Left hindlimb (tissue), 1 donor: ENCODE data around the gene GOLGA1.
"Not testable (repeated sequence)": the region's sequence is repeated elsewhere in the genome, so short reads cannot be mapped to it uniquely, and the experiment has no call there.

Experiments
- DNase-seq: peaks from one replicate; pipeline ENCODE4 v3.0.0-alpha.2; 2018

The GOLGA1 gene

DNA sequence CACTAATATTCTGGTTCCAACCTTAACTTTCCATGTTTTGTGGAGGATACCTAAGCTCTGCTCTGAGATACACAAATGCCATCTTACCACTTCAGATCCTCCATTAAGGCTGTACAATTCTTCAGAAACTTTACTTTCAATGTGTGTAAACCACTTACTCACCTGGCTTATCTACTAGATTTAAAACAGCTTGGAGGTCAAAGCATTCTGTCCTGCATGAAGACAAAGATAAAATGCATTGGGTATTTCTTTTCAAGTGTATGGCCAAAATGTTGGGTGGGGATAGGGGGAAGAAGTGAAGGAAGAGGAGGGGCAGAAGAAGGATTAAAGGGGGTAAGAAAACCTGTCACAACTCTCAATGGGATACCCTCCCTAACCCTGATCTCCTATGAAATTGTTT, 939 bp downstream of the GOLGA1 start:
- DNase-seq = no peak

DNA sequence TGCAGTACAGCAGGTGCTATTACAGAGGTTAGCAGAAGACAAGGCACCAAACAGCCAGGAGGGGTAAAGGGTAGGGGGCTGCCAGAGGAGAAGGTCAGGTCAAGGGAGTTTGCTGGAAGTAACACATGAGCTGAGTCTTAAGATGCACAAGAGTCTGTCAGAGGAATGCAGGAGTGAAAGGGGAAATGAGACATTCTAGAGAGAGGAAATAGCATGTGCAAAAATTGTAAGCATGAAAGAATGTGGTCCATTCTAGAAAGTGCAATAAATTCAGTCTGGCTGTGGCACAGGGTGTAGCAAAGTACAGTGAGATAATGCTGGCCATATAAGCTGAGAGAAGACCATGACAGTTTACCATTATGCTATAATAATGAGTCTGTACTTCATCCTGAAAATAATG, 6.6 kb downstream of the GOLGA1 start:
- no peak for DNase-seq

GRCh38 chr9:124932333-124932732, 8.6 kb downstream of the GOLGA1 start:
- no peak for DNase-seq

GRCh38 chr9:124929464-124929863, 11.4 kb downstream of the GOLGA1 start:
- DNase-seq = no peak

- DNase-seq = no peak
Observed at GRCh38 chr9:124928116-124928515, 12.8 kb downstream of the GOLGA1 start.

GRCh38 chr9:124920394-124920793, 20.5 kb downstream of the GOLGA1 start:
- not testable (repeated sequence) for DNase-seq

GRCh38 chr9:124914753-124915405, 26.0 kb downstream of the GOLGA1 start:
- no peak for DNase-seq

GRCh38 chr9:124913378-124913777, 27.5 kb downstream of the GOLGA1 start:
- DNase-seq = no peak

DNA sequence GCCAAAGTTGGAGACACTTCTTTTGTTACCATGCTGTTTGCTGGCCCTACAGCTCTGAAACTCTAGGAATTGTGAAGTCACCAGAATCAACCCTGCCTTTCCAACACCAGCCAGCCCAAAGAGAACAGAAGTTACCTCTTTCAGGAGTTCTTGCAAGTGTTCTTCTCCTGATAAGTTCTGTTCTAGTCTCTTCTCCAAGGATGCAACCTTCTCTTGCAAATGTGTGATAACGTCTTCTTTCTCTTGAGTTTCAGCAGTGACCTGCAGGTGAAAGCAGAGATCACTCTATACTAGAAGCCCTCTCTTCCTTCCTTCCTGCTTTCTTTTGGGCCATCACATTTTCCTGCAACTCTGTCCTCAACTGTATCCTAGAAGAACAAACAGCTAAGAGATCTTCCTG, 29.1 kb downstream of the GOLGA1 start:
- DNase-seq = no peak

DNA sequence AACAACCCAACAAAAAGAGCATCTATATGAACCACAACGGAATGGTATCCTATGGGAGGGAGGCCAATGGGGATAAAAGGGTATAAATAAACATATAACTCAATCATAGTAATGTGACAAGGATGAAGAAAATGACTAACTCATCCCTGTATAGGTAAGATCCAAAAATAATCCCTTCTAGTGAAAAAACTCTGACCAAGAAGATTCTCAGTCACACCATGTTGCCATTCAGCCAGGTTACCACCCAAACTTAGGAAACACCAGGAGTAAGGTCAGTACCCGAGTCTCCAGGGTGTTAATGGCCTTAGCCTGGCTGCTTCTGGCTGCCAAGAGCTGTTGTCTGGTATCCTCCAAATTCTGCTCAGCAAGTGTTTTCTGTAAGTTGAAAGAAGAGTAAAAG, 32.8 kb downstream of the GOLGA1 start:
- no peak for DNase-seq

GRCh38 chr9:124906966-124907365, 33.9 kb downstream of the GOLGA1 start:
- DNase-seq = no peak

GRCh38 chr9:124899845-124900244, 41.0 kb downstream of the GOLGA1 start:
- DNase-seq = no peak

DNA sequence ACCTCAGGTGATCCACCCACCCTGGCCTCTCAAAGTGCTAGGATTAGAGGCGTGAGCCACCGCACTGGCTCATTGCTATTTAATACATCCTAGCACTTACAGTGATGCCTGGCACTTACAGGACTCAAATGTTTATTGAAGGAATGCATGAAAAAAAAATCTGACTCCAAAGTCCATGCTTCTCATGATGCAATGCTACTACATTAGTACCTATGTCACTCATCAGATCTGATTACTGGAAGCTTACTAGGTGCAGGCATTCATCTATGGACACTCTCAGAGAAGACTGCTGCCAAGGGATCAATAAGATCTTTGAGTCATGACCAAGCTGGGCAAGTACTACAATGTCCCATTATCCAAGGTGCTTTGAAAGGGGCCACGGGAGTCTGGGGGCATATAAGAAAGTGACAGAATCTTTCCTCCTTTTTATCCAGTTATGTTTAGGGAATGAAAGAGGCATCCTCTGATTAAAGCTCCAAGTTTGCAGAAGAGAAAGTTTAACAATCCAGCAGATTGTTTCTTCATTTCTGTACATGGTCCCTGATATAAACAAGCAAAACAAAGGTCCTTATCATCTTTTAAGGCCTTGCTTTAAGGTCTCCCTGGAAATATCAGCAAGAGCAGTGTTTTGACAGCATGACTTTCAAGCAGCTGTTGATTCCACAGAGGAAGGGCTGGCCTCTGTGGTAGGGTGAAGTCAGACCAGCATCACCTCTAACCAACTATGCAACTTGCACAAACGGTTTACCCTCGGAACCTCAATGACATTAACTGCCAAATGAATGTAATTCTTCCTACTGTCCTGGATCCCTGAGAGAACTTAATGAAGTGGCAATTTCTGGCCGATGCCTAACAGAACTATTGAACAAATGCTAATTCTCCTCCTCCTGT, 43.1 kb downstream of the GOLGA1 start:
- no peak for DNase-seq

DNA sequence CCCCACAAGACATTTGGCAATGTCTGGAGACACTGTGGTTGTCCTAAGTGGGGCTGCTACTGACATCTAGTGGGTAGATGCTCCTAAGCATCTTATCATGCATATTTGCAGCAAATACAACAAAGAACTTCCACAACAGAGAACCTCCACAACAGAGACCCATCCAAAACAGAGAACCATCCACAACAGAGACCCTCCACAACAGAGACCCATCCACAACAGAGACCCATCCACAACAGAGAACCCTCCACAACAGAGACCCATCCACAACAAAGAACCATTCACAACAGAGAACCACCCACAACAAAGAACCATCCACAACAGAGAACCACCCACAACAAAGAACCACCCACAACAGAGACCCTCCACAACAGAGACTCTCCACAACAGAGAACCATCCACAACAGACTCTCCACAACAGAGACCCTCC, 46.1 kb downstream of the GOLGA1 start:
- no peak for DNase-seq

DNA sequence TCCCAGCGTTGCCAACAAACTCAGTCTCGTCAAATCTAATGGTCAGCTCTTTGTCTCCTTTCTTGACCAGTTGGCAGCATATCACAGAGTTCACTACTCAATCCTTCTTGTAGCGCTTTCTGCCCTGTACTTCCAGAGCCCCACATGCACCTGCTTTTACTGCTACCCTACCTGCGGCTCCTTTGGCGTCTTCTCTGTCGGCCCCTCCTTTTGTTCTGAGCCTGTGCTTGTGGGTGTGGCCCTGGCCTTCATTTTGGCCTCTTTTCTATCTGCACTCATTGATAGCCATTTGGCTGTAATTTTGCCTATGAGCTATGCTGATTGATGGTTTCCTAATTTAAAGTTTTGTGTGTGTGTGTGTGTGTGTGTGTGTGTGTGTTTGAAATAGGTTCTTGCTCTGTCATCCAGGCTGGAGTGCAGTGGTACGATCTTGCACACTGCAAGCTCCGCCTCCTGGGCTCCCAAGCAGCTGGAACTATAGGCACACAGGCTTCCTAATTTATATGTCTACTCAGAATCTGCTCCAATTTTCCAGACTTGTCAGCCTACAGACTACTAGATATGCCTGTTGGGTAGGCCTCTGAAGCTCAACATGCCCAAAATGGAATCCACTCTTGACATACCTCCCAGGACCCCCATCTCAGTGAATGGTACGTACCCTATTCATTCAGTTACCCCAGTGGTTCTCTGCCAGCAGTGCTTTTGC, 46.7 kb downstream of the GOLGA1 start:
- DNase-seq = no peak

DNA sequence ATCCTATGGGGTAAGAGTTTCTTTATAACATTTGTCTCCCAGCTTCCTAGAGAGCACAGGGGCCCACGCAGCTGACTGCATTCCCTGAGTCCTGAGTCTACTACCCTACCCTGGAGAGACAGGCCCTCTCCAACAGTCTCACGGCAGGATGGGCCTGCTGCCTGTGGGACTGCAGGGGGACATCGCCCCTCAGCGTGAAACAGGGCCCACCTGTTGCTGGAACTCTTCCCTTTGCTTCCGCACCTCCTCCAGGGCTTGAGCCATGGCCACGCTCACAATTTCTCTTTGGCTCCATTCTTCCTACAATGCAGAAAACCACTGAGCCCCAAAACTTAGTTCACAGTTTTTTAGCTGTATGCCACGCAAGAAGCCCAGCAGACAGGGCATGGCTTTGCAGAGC, 50.7 kb downstream of the GOLGA1 start:
- DNase-seq = no peak

DNA sequence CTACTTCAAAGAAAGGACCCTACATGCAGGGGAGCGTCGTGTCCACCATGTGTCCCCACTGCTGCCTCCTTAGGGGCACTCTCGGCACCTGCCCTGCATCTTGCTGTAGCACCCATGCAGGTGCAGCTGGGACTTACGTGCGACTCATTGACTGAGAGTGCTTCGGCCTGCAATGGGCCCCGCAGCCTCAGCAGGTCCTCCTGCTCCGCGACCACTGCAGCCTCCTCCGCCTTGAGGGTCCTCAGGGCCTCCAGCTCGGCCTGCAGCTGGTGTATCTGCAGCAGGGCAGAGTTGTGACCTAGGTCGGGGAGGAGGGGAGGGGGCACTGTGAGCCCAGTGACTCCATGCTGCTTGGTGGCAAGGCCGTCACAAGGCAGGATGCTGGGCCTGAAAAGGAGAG, 51.9 kb downstream of the GOLGA1 start:
- DNase-seq = no peak

DNA sequence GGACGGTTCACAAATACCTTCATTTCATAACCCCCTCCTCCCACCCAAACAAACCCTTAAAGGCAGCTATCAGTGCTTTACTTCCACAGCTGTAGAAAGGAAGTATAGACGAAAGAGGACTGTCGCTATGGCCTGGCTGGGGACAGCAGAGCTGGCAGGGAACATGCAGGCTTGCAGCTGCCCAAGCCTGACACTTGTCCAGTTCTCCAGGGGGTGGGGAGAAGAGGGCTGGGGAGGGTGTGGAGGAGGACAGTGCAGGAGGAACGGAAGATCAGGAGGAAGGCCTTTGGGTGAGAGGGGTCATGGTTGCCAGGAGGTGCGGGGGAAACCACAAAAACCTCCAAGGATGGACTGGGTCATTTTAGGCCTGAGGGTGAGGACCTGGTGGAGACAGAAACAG, 53.1 kb downstream of the GOLGA1 start:
- DNase-seq = no peak

DNA sequence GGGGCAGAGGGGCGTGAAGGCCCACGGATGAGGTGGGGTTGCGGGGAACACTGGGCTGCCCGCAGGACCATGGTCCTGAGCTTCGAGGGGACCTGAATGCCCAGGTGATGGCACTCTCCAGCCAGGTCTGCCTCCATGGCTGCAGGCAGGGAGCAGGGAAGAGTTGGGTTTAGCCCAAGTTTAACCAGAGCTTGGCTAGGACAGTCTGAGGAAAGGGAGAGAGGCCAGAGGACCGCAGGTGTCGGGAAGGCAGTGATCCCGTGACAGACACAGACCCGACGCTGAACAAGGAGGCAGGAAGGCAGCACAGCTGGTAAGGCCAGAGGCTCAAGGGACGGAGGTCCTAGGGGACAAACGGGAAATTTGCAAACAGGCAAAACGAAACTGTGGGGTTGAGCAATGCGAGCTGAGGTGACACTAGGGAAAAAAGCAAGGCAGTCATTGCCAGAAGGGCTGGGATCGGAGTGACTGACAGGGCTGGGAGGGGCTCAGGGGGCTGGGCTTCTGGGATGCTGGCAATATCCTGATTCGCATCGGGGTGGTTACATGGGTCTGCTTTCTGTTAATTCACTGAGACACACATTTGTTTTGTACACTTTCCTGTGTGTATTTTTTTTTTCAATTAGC, 53.9 kb downstream of the GOLGA1 start:
- no peak for DNase-seq

DNA sequence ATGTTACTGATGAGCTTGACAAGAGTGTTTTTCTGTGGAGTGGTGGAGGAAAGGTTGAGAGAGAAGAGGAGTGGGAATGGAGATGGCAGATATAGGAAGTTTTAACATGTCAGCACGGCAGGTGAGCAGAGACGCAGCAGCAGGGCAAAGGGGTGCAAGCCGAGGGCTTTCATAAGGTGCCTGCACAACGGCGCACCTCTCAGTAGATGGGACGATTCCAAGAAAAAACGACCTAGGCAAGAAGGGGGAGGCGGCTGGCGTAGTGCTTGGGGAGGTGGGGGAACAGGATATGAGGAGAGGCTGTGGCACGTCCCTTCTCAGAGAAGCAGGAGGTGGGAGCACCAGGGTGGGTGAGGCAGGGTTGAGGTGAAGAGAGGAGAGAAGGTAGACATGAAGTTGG, 54.4 kb downstream of the GOLGA1 start:
- DNase-seq = no peak

DNA sequence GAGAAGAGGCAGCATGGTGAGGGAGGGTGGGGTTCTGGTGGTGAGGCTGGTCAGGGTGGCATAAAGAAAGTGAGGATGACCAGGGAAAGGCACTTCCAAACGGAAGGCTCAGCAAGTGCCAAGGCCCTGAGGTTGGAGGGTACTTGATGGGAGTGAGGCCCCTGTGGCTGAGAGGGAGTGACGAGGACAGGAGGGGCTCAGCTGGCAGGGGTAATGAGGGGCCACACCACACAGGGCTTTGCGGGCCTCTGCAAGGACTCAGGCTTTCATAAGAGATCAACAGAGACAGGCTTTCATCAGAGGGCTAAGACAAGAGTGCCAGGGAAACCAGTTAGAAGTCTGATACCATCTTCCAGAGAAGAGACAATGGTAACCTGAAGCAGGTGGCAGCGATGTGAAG, 55.3 kb downstream of the GOLGA1 start:
- DNase-seq = no peak

GRCh38 chr9:124884376-124884775, 56.5 kb downstream of the GOLGA1 start:
- no peak for DNase-seq

- DNase-seq = no peak
Observed at GRCh38 chr9:124882231-124882630, 58.7 kb downstream of the GOLGA1 start.
